K562 (cell line): Measurements from ENCODE around the gene ITGB2. TPM values are rescaled to one million over a fixed set of nuclear protein-coding genes. Genes with fewer than 3 reads are reported as not detected.

ENCODE experiments used
- ATF7 ChIP-seq: fragments of 450-650 bp; IDR thresholded peaks from 2 replicates; pipeline ENCODE4 v1.7.1; 2014; ENCODE audit warnings: mild to moderate bottlenecking, moderate library complexity
- CCNT2 ChIP-seq: IDR thresholded peaks from 2 replicates; pipeline ENCODE4 v1.6.1; 2011; ENCODE audit warnings: borderline replicate concordance, low read depth, mild to moderate bottlenecking, moderate library complexity, mixed read lengths, low read length; ENCODE audit not compliant: insufficient read length; ENCODE audit errors: extremely low read depth
- CHCHD3 ChIP-seq: fragments of 250-450 bp; sonication (Bioruptor Pico); IDR thresholded peaks from 2 replicates; pipeline ENCODE4 v2.1.2; 2022; ENCODE audit warnings: mild to moderate bottlenecking
- CUX1 ChIP-seq: fragments of 200-800 bp; sonication (Bioruptor generic); IDR thresholded peaks from 2 replicates; pipeline ENCODE4 v1.6.1; 2016; ENCODE audit warnings: missing genetic modification characterization, missing compliant biosample characterization
- EHMT2 ChIP-seq: fragments of 450-650 bp; IDR thresholded peaks from 2 replicates; pipeline ENCODE4 v1.6.1; 2018; ENCODE audit warnings: antibody characterized with exemption
- ELK1 ChIP-seq: sonication (generic); formaldehyde crosslinking; IDR thresholded peaks from 2 replicates; pipeline ENCODE4 v1.8.1; 2022; ENCODE audit warnings: missing genetic modification reagents
- HMG20B ChIP-seq: fragments of 250-450 bp; sonication (Bioruptor Pico); IDR thresholded peaks from 2 replicates; pipeline ENCODE4 v1.5.0; 2021; ENCODE audit warnings: mild to moderate bottlenecking
- KAT2B ChIP-seq: IDR thresholded peaks from one replicate; pipeline ENCODE4 v1.6.1; 2012; ENCODE audit warnings: low read depth, mild to moderate bottlenecking, control low read depth, inconsistent platforms, low read length, moderate library complexity
- KLF1 ChIP-seq: fragments of 450-650 bp; IDR thresholded peaks from 2 replicates; pipeline ENCODE4 v1.6.1; 2016; ENCODE audit warnings: missing genetic modification characterization, missing compliant biosample characterization
- MAX ChIP-seq: sonication (generic); formaldehyde crosslinking; IDR thresholded peaks from 2 replicates; pipeline ENCODE4 v1.9.0; 2022; ENCODE audit warnings: mild to moderate bottlenecking, missing genetic modification reagents
- NCOA6 ChIP-seq: fragments of 450-650 bp; IDR thresholded peaks from 2 replicates; pipeline ENCODE4 v1.6.1; 2017; ENCODE audit warnings: mild to moderate bottlenecking
- NFE2 ChIP-seq: IDR thresholded peaks from 2 replicates; pipeline ENCODE4 v1.6.1; 2014; ENCODE audit warnings: antibody characterized with exemption, low read depth
- NR1H2 ChIP-seq: sonication (generic); formaldehyde crosslinking; IDR thresholded peaks from 2 replicates; pipeline ENCODE4 v1.4.0; 2020; ENCODE audit warnings: mild to moderate bottlenecking, missing genetic modification reagents
- SRSF3 ChIP-seq: fragments of 200-400 bp; formaldehyde crosslinking; IDR thresholded peaks from 2 replicates; pipeline ENCODE4 v1.6.1; 2016; ENCODE audit warnings: mild to moderate bottlenecking, low read length, moderate library complexity; ENCODE audit not compliant: insufficient read depth
- XRCC3 ChIP-seq: fragments of 450-650 bp; IDR thresholded peaks from 2 replicates; pipeline ENCODE4 v1.6.1; 2017; ENCODE audit warnings: mild to moderate bottlenecking, moderate library complexity
- ZBTB8A ChIP-seq: fragments of 450-650 bp; IDR thresholded peaks from 2 replicates; pipeline ENCODE4 v1.6.1; 2018; ENCODE audit warnings: mild to moderate bottlenecking, moderate library complexity; ENCODE audit not compliant: partially characterized antibody
- ZHX1 ChIP-seq: fragments of 150-350 bp; conservative IDR thresholded peaks from 2 replicates; pipeline ENCODE4 v1.6.1; 2014; ENCODE audit warnings: low read length
- ZNF12 ChIP-seq: sonication (generic); formaldehyde crosslinking; IDR thresholded peaks from 2 replicates; pipeline ENCODE4 v1.4.0; 2020; ENCODE audit warnings: mild to moderate bottlenecking, missing genetic modification reagents
- ZNF184 ChIP-seq: sonication (generic); formaldehyde crosslinking; IDR thresholded peaks from 2 replicates; pipeline ENCODE4 v1.5.0; 2020; ENCODE audit warnings: missing genetic modification reagents
- polyA plus RNA-seq, 8 experiments: library from polyadenylated mRNA; depleted of rRNA in 4 of 8; stranded (reverse) in 5 of 8; unstranded in 3 of 8; fragments of >200 nt; fragmentation: Nextera tagmentation in 2 of 8; fragmentation: Illumina TruSeq in 1 of 8; extraction: Ambion mirVana in 2 of 8; extraction: Trizol in 1 of 8; gene quantifications; 2 replicates each; pipeline versions ENCODE4 v1.2.1 to v1.2.3, GENCODE V29; 2011 to 2014; ENCODE audit warnings: inconsistent platforms in 1 of 8, missing spikeins in 1 of 8
- total RNA-seq, 7 experiments: library from RNA; depleted of rRNA in 6 of 7; stranded (reverse); fragments of >200 nt in 6 of 7; fragmentation: Illumina TruSeq in 2 of 7; extraction: Trizol in 2 of 7; gene quantifications; 2 replicates each; pipeline versions ENCODE4 v1.2.1 to v1.2.3, GENCODE V29; 2011 to 2021; ENCODE audit warnings: low replicate concordance in 1 of 7

ITGB2 gene
- total and polyA plus RNA-seq, 9 of the 15 experiments (the other 6 are each of a cell fraction or from before 2014, with no cell fraction given) = 0.07 to 1.3 (median 0.51) TPM; not detected in 2

- TF ChIP-seq ZHX1 (no peak), ZNF184 (CRISPR knock-in tag) (no peak), MAX (CRISPR knock-in tag) (no peak), NFE2 (peak; percentile 5; the same call in 1 of the 2 replicates), CCNT2 (no peak), NR1H2 (no peak), XRCC3 (no peak), SRSF3 (no peak), ATF7 (peak; percentile 48; the same call in 1 of the 2 replicates), NCOA6 (no peak), EHMT2 (no peak), ZBTB8A (no peak), CHCHD3 (CRISPR knock-in tag) (no peak), ELK1 (CRISPR knock-in tag) (no peak), KLF1 (tag) (no peak), ZNF12 (CRISPR knock-in tag) (no peak), HMG20B (CRISPR knock-in tag) (no peak), KAT2B (no peak), CUX1 (no peak)
Measured at GRCh38 chr21:44869781-44870747, 50.6 kb downstream of the ITGB2 start (continued).
